ENCODE data around the gene C8G.
A peak's percentile ranks its signal among the peaks of the same experiment; 100 is the strongest.

C8G gene

GRCh38 chr9:136941231-136942111 lies 3.6 kb upstream of the C8G start:
- DNase-seq (ENCODE audit: low read depth in 2 of 2), result no peak

- no peak for DNase-seq (ENCODE audit: low read depth in 2 of 2)
Measured at GRCh38 chr9:136942112-136942880, 2.7 kb upstream of the C8G start.

GRCh38 chr9:136942881-136943230 lies 2.2 kb upstream of the C8G start:
- DNase-seq (ENCODE audit: low read depth in 2 of 2), result no peak

- peak in 1 of 2 donors; percentile 17 for DNase-seq (ENCODE audit: low read depth in 2 of 2)
Measured at GRCh38 chr9:136943291-136944211, 1.5 kb upstream of the C8G start.

GRCh38 chr9:136944212-136944518 lies 878 bp upstream of the C8G start:
- DNase-seq (ENCODE audit: low read depth in 2 of 2), result no peak

GRCh38 chr9:136945333-136946227 lies 537 bp downstream of the C8G start:
- DNase-seq (ENCODE audit: low read depth in 2 of 2), result no peak

- no peak for DNase-seq (ENCODE audit: low read depth in 2 of 2)
Measured at GRCh38 chr9:136946228-136947027, 1.4 kb downstream of the C8G start.

GRCh38 chr9:136947028-136947891 lies 2.2 kb downstream of the C8G start:
- no peak for DNase-seq (ENCODE audit: low read depth in 2 of 2)

GRCh38 chr9:136947955-136948510 lies 3.0 kb downstream of the C8G start:
- DNase-seq (ENCODE audit: low read depth in 2 of 2), result no peak

GRCh38 chr9:136949239-136949816 lies 4.3 kb downstream of the C8G start:
- DNase-seq (ENCODE audit: low read depth in 2 of 2), result no peak

GRCh38 chr9:136949817-136950655 lies 5.0 kb downstream of the C8G start:
- peak; percentile 93 to 95 for DNase-seq (ENCODE audit: low read depth in 2 of 2)

GRCh38 chr9:136950656-136951276 lies 5.7 kb downstream of the C8G start:
- DNase-seq (ENCODE audit: low read depth in 2 of 2), result no peak

GRCh38 chr9:136951541-136952320 lies 6.7 kb downstream of the C8G start, which contains the start of gene LCN12:
LCN12 (plus strand) TSS chr9:136952273; CDS start chr9:136952328, 55 bp downstream.
- DNase-seq (ENCODE audit: low read depth in 2 of 2), result no peak

GRCh38 chr9:136952321-136952850 lies 7.3 kb downstream of the C8G start:
- DNase-seq (ENCODE audit: low read depth in 2 of 2), result no peak

GRCh38 chr9:136952876-136953770 lies 8.1 kb downstream of the C8G start:
- DNase-seq (ENCODE audit: low read depth in 2 of 2), result no peak

All from stimulated activated CD4-positive, alpha-beta T cell treated with anti-CD3 and anti-CD28 coated beads, Interleukin-1b, Interleukin-23, amount 100 ng/mL, for 4 hours (primary cell).